WTC11 (cell line): Measurements from ENCODE around the gene CCDC92. TPM values are rescaled to one million over a fixed set of nuclear protein-coding genes. Genes with fewer than 3 reads are reported as not detected.

ENCODE experiments used
- ATAC-seq: fragments of 200-7000 bp; cut with Tn5 transposase; 2 replicates; pipeline ENCODE4 v1.10.0; 2021; ENCODE audit warnings: mild to moderate bottlenecking, moderate library complexity
- CTCF ChIA-PET: fragments of 300-600 bp; sonication (Branson Sonifier 250); formaldehyde crosslinking; loops from one replicate; lab custom pipeline; 2021; ENCODE audit warnings: antibody characterized with exemption; lab: Charles Lee
- POLR2A ChIA-PET: fragments of 350-600 bp; sonication (Branson Sonifier 250); formaldehyde crosslinking; loops from one replicate; lab custom pipeline; 2021; ENCODE audit warnings: antibody characterized with exemption; lab: Charles Lee
- DNase-seq: peaks from one replicate; pipeline ENCODE4 v3.0.0; 2021; ENCODE audit warnings: low spot score
- H3K27ac Mint-ChIP-seq: 2 replicates; pipeline ENCODE4 v1.8.0; 2021; ENCODE audit warnings: mixed read lengths
- H3K27me3 Mint-ChIP-seq: 2 replicates; pipeline ENCODE4 v1.8.0; 2021; ENCODE audit warnings: low read depth, mild to moderate bottlenecking, moderate library complexity, mixed read lengths
- H3K36me3 Mint-ChIP-seq: 2 replicates; pipeline ENCODE4 v1.8.0; 2021; ENCODE audit warnings: mixed read lengths
- H3K4me1 Mint-ChIP-seq: 2 replicates; pipeline ENCODE4 v1.8.0; 2022; ENCODE audit warnings: mixed read lengths
- H3K4me3 Mint-ChIP-seq: 2 replicates; pipeline ENCODE4 v1.8.0; 2021; ENCODE audit warnings: mild to moderate bottlenecking, moderate library complexity, mixed read lengths
- H3K9me3 Mint-ChIP-seq: 2 replicates; pipeline ENCODE4 v1.8.0; 2021; ENCODE audit warnings: mixed read lengths
- ATF1 ChIP-seq: sonication (generic); formaldehyde crosslinking; IDR thresholded peaks from 2 replicates; pipeline ENCODE4 v1.8.1; 2023; ENCODE audit warnings: mild to moderate bottlenecking, moderate library complexity, missing genetic modification reagents
- CREB1 ChIP-seq: sonication (generic); formaldehyde crosslinking; IDR thresholded peaks from 2 replicates; pipeline ENCODE4 v1.8.0; 2023; ENCODE audit warnings: mild to moderate bottlenecking, missing genetic modification reagents
- HMGA2 ChIP-seq: fragments of 250-450 bp; sonication (Bioruptor Pico); IDR thresholded peaks from 2 replicates; pipeline ENCODE4 v1.4.0; 2021; ENCODE audit warnings: mild to moderate bottlenecking, moderate library complexity
- JAZF1 ChIP-seq: fragments of 250-450 bp; sonication (Bioruptor Pico); IDR thresholded peaks from 2 replicates; pipeline ENCODE4 v1.9.0; 2021; ENCODE audit warnings: moderate library complexity, mild to moderate bottlenecking, inconsistent platforms
- NFE2L1 ChIP-seq: sonication (generic); formaldehyde crosslinking; IDR thresholded peaks from 2 replicates; pipeline ENCODE4 v1.8.1; 2023; ENCODE audit warnings: missing genetic modification reagents
- OVOL2 ChIP-seq: fragments of 250-450 bp; sonication (Bioruptor Pico); IDR thresholded peaks from 2 replicates; pipeline ENCODE4 v1.9.0; 2021; ENCODE audit warnings: mild to moderate bottlenecking, borderline replicate concordance
- ZMAT4 ChIP-seq: fragments of 250-450 bp; sonication (Bioruptor Pico); IDR thresholded peaks from 2 replicates; pipeline ENCODE4 v1.9.0; 2021; ENCODE audit warnings: mild to moderate bottlenecking
- ZNF138 ChIP-seq: sonication (generic); formaldehyde crosslinking; conservative IDR thresholded peaks from 2 replicates; pipeline ENCODE4 v1.8.1; 2022; ENCODE audit warnings: mild to moderate bottlenecking, moderate library complexity, missing genetic modification reagents
- ZNF317 ChIP-seq: sonication (generic); formaldehyde crosslinking; IDR thresholded peaks from 2 replicates; pipeline ENCODE4 v1.8.1; 2023; ENCODE audit warnings: low read depth, mild to moderate bottlenecking, moderate library complexity, missing genetic modification reagents, borderline replicate concordance
- ZNF532 ChIP-seq: fragments of 250-450 bp; sonication (Bioruptor Pico); IDR thresholded peaks from 2 replicates; pipeline ENCODE4 v1.9.0; 2021; ENCODE audit warnings: mild to moderate bottlenecking, borderline replicate concordance
- ZSCAN18 ChIP-seq: fragments of 250-450 bp; sonication (Bioruptor Pico); IDR thresholded peaks from 2 replicates; pipeline ENCODE4 v2.1.2; 2022; ENCODE audit warnings: mild to moderate bottlenecking, moderate library complexity
- total RNA-seq: library from RNA; stranded (reverse); gene quantifications from 3 replicates; pipeline ENCODE4 v1.2.3, GENCODE V29; 2021

The CCDC92 gene
- total RNA-seq, 1 experiment from 2014 or later, result 2.7 TPM

- TF ChIP-seq ZSCAN18 (CRISPR knock-in tag) (no peak), ZNF532 (no peak)
- TF ChIP-seq, all 79 proteins: peak for 0
Observed at GRCh38 chr12:123934829-123935228, 37.8 kb downstream of the CCDC92 start (continued).

GRCh38 chr12:123934016-123934620, 38.5 kb downstream of the CCDC92 start:
- Mint-ChIP-seq H3K4me1 (no peaks in the 10 kb centered on the region), H3K27me3 (peaks cover 4% of the 10 kb centered on the region), H3K4me3 (no peak overlapping the region), H3K9me3 (no peaks in the 10 kb centered on the region), H3K36me3 (no peaks in the 10 kb centered on the region), H3K27ac (no peak overlapping the region)
- TF ChIP-seq ZNF317 (CRISPR knock-in tag), result no peak
- no peak for TF ChIP-seq ZSCAN18 (CRISPR knock-in tag)
- no peak for TF ChIP-seq ZNF532
- TF ChIP-seq OVOL2 (CRISPR knock-in tag), result no peak
- no peak for TF ChIP-seq NFE2L1
- no peak for TF ChIP-seq ZMAT4 (CRISPR knock-in tag)
- no peak for TF ChIP-seq HMGA2 (CRISPR knock-in tag)
- no peak for TF ChIP-seq ATF1
- TF ChIP-seq ZNF138, result no peak
- no peak for TF ChIP-seq CREB1 (CRISPR knock-in tag)
- TF ChIP-seq JAZF1 (CRISPR knock-in tag), result no peak
- ATAC-seq (no peak), DNase-seq (no peak)
- ChIA-PET POLR2A (no interaction called here), CTCF (interaction anchor here (1.5 kb wide), 2 partner anchors 29 to 98 kb away, joined by 4 to 5 read pairs; no protein-coding TSS in a partner anchor)
